HG03159 (cell line): Measurements from ENCODE around the gene ARHGAP22.

Source experiments
- ATAC-seq: cut with Tn5 transposase; IDR thresholded peaks from one replicate; pipeline ENCODE4 v1.9.1; 2021; ENCODE audit warnings: mild to moderate bottlenecking, moderate library complexity; ENCODE audit not compliant: unreplicated experiment

Gene ARHGAP22

GRCh38 chr10:48501787-48502771 is 102.8 kb downstream of the ARHGAP22 start:
- no peak for ATAC-seq

- ATAC-seq: no peak
Observed at GRCh38 chr10:48501226-48501625, 103.6 kb downstream of the ARHGAP22 start.

- ATAC-seq: no peak
Observed at GRCh38 chr10:48500771-48501170, 104.1 kb downstream of the ARHGAP22 start.

- no peak for ATAC-seq
Observed at GRCh38 chr10:48498940-48499510, 105.8 kb downstream of the ARHGAP22 start.

- no peak for ATAC-seq
Observed at GRCh38 chr10:48497780-48498770, 106.8 kb downstream of the ARHGAP22 start.

GRCh38 chr10:48496831-48497779 is 107.8 kb downstream of the ARHGAP22 start:
- ATAC-seq: no peak

- no peak for ATAC-seq
Observed at GRCh38 chr10:48496105-48496830, 108.6 kb downstream of the ARHGAP22 start.

GRCh38 chr10:48495282-48496045 is 109.4 kb downstream of the ARHGAP22 start:
- no peak for ATAC-seq

- no peak for ATAC-seq
Observed at GRCh38 chr10:48494611-48495010, 110.3 kb downstream of the ARHGAP22 start.

- no peak for ATAC-seq
Observed at GRCh38 chr10:48494073-48494472, 110.8 kb downstream of the ARHGAP22 start.

GRCh38 chr10:48493083-48493871 is 111.6 kb downstream of the ARHGAP22 start:
- ATAC-seq: no peak

- no peak for ATAC-seq
Observed at GRCh38 chr10:48492201-48492600, 112.7 kb downstream of the ARHGAP22 start.

GRCh38 chr10:48491392-48492139 is 113.3 kb downstream of the ARHGAP22 start:
- no peak for ATAC-seq

GRCh38 chr10:48490946-48491345 is 113.9 kb downstream of the ARHGAP22 start:
- ATAC-seq: no peak

GRCh38 chr10:48490571-48490940 is 114.3 kb downstream of the ARHGAP22 start:
- no peak for ATAC-seq

GRCh38 chr10:48489099-48489498 is 115.8 kb downstream of the ARHGAP22 start:
- ATAC-seq: no peak

GRCh38 chr10:48487244-48487643 is 117.6 kb downstream of the ARHGAP22 start:
- ATAC-seq: no peak
